Activated CD4-positive, CD25-positive, alpha-beta regulatory T cell (primary cell): ENCODE data around the gene MRPL14.

Experiments used
- DNase-seq, 4 experiments: peaks; one replicate each; lab custom pipeline; 2025; lab: John Stamatoyannopoulos, UW

MRPL14 gene

DNA sequence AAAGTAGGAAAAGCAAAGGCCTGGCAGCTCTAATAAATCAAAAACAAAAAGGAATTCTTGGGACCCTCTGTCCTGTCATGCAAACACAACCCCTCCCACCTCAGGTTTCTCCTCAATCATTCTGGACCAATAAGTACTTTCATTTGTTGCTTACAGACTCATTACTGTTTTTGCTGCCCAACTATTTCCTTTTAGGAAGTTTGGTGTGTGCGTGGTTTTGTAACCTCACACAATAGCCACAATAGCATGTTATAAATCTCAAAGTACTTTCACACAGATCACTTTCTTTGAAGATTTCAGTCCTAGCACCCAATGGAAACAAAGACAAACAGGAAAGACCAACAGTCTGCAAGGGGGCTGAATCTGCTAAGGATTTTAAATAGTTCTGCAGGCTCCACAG is 4.5 kb downstream of the MRPL14 start:
- no peak for DNase-seq

- no peak for DNase-seq
Observed at GRCh38 chr6:44120692-44121443, 6.4 kb downstream of the MRPL14 start.

GRCh38 chr6:44119704-44120262 is 7.5 kb downstream of the MRPL14 start:
- no peak for DNase-seq

DNA sequence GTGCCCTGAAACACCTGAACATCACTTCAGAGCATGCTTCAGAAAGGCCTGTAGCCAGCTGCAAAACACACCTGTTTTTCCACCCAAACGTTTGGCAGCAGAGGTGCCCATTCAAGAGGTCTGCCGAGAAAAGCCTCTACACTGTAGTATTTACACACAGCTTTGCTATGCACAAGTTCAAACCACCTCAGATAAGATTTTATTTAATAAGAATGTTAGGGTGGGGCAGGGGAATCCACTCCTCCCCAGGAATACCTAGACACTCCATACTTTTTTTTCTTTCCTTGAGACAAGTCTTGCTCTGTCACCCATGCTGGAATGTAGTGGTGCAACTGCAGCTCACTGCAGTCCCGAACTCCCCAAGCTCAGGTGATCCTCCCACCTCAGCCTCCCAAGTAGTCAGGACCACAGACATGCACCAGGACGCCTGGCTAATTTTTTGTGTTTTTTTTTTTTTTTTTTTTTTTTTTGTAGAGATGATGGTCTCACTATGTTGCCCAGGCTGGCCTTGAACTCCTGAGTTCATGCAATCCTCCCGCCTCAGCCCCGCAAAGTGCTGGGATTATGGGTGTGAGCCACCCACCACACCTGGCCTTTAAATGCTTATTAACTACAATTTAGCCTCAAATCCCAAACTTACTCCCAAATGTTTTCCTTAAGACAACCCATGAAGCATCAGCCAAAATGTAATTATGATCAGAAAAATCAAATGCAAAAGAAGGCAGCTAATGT is 9.7 kb downstream of the MRPL14 start:
- no peak for DNase-seq

GRCh38 chr6:44116641-44117382 is 10.4 kb downstream of the MRPL14 start:
- DNase-seq = no peak

GRCh38 chr6:44115866-44116265 is 11.4 kb downstream of the MRPL14 start:
- no peak for DNase-seq

GRCh38 chr6:44113414-44113813 is 13.8 kb downstream of the MRPL14 start:
- DNase-seq = no peak

- DNase-seq = no peak
Observed at GRCh38 chr6:44111434-44112417, 15.5 kb downstream of the MRPL14 start.

DNA sequence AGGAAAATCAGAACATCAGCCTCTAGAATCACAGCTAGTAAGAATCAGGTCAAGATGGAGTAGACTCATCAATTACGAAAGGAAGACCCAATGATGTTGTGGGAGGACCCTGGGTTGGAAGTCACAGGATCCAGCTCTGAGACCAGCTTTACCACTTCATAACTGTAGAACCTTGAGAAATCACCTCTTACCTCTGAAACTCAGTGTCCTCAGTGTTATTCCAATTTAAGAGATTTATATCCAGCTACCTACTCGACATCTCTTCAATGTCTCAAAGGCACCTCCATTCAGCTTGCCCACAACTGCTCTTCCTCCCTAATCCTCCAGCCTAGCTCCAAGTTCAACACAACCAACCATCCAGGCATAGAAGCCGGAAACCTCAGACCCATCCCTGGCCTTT is 16.3 kb downstream of the MRPL14 start:
- no peak for DNase-seq

DNA sequence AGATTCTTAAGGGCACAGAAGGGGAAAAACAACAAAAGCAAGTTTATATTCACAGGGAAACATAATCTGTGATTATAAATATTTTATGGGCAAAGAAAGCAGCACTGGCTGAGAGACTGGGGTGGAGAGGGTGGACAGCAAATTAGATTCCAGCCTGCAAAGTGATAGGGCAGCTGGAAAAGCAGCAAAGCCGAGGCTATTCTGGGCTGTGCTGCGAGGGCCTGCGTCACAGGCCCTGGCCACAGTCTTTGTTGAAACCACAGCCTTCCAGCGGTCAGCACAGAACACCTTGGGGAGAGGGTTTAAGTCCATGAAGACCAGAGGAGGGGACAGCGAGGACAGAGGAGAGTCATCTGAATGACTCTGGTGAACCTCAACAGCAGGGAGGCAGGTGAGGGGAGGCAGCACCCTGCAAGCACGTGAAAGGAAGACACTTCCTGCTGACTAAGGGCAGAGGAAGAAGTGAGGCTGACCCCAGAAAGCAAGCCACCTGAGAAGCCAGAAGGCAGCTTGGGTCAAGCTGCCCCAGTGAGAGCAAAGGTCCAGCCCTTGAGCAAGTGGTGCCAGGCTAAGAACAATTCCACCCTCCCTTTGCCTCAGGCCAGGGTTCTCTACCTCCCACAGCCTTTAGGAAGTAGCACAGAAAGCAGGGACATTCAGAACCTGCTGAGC is 17.1 kb downstream of the MRPL14 start:
- no peak for DNase-seq

GRCh38 chr6:44109212-44109611 is 18.0 kb downstream of the MRPL14 start:
- DNase-seq = no peak

- DNase-seq = no peak
Observed at GRCh38 chr6:44108471-44108870, 18.8 kb downstream of the MRPL14 start.

GRCh38 chr6:44107017-44107416 is 20.2 kb downstream of the MRPL14 start:
- DNase-seq = no peak

- no peak for DNase-seq
Observed at GRCh38 chr6:44105993-44106740, 21.1 kb downstream of the MRPL14 start.

GRCh38 chr6:44105146-44105545 is 22.1 kb downstream of the MRPL14 start:
- DNase-seq = no peak

DNA sequence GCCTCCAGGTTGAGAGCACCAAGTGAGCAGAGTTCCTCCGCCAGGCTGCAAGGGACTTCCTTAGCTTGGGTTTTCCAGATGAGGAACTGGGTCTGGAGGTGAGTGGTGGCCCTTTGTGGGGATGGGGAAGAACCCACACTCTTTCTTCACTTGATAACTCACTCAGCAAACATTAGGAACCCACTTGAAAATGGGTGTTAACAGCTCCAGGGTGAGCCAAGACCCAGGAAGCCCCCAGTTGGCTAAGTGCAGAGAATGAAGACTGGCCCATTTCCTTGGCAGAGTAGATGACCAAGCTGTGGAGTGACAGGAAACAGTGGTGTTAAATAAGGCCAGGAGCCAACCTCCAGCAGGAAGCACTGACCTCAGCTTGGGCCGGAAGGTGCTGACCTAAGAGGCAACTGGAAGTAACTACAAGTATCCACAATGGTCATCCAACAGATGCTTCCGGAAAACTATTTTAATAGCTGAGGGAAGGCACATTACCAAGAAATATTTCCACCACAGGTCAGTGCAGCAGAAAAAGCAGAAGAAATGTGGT is 22.7 kb downstream of the MRPL14 start:
- DNase-seq = no peak

DNA sequence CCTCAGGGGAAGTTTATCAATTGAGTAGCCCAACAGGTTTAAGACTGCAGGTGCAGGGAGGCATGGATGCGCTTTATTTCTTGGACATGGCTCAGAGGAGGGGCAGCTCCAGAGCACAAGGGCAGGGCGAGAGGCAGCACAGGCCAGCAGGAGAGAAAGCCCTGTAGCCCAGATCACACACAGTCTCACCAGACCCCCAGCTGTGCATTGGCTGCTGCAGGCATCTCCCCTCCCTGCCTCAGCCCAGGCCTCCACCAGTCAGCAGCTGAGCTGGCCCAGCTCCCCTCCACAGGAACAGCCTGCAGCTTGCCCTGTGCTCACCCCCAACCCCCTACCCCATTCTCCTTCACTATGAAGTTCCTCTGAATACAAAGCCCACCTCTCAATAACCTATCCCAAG is 24.7 kb downstream of the MRPL14 start:
- DNase-seq = no peak

DNA sequence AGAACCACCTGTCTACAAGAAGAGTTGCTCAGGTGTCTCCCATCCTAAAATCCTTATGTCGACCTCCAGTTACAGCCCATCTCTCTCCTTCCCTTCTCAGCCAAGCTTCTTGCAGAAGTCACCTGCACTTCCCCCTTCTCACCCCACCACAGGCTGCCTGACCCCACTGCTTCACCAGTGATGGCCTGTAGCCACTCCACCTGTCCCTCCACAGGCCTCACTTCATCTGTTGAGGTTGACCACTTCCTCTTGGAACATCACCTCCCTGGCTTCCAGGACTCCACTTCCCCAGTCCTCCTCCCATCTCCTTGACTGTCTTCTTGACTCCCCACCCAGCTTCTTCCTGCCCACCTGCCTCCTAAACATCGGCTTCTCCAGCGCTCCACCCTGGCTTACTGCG is 25.4 kb downstream of the MRPL14 start:
- DNase-seq = no peak

DNA sequence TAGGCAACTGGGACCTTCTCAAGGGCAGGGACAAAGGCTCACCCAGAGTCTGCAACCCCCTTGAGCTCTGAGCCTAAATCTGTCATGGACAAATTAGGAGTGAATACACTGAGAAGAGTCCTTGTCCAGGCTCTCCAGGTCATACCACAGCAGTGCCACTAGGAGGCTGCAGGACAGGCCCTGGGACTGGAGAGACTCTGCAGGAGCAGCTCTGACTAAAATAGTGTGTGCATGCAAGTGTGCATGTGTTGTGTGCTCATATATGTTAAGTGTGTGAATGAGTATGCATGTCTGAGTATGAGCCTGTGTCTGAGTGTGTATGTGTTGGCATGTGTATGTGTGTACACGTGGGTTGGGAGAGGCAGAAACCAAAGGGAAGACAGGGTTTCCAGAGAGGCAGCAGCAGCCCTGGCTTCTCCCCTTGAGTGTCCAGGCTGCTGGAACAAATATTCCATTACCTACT is 27.1 kb downstream of the MRPL14 start:
- DNase-seq = no peak

DNA sequence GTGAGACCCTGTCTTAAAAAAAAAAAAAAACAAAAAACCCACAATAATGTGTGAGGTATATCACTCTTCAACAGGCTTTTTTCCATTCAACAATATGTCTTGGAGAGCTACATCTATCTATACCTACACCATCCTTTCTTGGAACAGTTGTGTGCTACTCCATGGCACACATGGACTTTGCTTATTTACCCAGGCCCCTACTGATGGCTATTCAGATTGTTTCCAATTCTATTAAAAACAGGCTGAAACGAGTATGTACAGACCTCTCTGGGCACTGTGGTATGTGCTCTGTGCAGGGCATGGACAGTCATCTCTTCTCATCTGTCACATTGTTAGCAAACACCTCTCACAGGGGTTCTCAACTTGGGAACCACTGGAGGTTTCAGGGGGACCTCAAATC is 28.1 kb downstream of the MRPL14 start:
- DNase-seq = no peak
